HG03520 (cell line): ENCODE results near the gene CRELD2.

ENCODE experiments used
- ATAC-seq: cut with Tn5 transposase; IDR thresholded peaks from one replicate; pipeline ENCODE4 v1.9.1; 2021; ENCODE audit warnings: mild to moderate bottlenecking, moderate library complexity; ENCODE audit not compliant: unreplicated experiment

Gene CRELD2, protein sequence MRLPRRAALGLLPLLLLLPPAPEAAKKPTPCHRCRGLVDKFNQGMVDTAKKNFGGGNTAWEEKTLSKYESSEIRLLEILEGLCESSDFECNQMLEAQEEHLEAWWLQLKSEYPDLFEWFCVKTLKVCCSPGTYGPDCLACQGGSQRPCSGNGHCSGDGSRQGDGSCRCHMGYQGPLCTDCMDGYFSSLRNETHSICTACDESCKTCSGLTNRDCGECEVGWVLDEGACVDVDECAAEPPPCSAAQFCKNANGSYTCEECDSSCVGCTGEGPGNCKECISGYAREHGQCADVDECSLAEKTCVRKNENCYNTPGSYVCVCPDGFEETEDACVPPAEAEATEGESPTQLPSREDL

DNA sequence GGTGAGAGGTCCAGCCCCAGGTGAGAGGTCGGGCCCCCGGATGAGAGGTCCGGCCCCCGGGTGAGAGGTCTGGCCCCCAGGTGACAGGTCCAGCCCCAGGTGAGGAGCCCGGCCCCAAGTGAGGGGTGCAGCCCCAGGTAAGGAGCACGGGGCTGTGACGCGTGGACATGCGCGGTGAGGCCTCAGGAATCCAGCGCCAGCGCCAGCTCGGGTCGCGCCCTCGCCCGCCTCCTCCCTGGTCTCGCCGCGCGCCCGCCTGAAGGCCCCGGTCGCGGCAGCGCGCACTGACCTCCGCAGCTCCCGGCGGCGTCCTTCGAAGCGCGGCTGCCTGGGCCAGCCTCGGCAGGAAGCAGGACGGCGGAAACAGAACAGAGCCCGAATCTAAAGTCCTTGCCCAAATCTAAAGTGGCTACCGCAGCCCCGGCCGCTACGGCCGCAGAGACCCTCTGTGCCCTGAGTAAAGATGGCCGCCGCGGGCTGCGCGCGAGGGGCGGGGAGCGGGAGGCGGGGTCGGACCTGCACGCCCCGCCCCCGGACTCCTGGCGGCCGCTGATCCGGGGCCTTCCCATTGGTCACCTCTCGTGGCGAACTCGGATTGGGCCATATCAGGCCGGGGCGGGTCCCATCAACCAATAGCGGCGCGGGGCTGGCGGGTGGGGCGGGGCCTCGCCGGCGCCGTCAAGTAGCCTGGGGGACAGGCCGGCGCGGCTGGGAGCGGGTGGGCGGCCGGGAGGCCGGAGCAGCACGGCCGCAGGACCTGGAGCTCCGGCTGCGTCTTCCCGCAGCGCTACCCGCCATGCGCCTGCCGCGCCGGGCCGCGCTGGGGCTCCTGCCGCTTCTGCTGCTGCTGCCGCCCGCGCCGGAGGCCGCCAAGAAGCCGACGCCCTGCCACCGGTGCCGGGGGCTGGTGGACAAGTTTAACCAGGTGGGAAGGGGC lies at the start of gene CRELD2, which contains the start of gene ALG12:
TSS of gene CRELD2 (plus strand) at position 661 of the 937 bp plus-strand sequence. CDS start at position 797, 136 bp downstream.
TSS of gene ALG12 (minus strand) at position 465 of the 937 bp plus-strand sequence. CDS start 4,673 bp downstream, outside the sequence.
- ATAC-seq, result peak; percentile 86

DNA sequence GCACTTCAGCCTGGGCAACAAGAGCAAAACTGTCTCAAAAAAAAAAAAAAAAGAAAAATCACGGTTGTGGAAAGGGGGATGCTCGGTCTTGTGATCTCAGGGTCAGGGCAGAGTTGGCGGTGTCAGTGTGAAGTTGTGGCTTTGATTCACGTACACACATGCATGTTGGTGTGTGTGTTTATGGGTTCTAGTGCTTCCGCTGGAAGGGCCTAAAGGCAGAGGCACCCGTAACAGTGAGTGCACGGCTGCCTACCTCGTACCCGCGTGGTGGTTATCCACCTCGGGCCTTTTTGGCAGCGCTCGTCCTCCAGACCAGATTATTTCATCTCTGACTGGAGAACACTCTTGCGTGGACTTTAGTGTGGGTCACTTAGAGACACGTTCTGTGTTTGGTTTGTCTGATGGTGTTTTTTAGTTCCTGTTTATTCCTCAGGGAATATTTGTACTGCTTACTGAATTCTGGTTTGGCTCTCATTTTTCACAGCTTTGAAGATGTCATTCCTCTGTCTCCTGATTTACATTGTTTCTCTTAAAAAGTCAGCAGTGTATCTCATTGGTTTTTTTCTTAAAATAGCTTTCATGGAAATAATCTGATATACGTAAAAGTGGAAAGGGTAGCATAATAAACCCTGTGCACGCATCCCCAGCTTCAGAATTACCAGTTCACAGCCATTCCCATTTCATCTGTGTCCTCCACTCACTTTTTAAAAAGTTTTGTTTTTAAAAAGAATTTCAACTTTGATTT lies 49.2 kb upstream of the CRELD2 start:
- ATAC-seq, result no peak

DNA sequence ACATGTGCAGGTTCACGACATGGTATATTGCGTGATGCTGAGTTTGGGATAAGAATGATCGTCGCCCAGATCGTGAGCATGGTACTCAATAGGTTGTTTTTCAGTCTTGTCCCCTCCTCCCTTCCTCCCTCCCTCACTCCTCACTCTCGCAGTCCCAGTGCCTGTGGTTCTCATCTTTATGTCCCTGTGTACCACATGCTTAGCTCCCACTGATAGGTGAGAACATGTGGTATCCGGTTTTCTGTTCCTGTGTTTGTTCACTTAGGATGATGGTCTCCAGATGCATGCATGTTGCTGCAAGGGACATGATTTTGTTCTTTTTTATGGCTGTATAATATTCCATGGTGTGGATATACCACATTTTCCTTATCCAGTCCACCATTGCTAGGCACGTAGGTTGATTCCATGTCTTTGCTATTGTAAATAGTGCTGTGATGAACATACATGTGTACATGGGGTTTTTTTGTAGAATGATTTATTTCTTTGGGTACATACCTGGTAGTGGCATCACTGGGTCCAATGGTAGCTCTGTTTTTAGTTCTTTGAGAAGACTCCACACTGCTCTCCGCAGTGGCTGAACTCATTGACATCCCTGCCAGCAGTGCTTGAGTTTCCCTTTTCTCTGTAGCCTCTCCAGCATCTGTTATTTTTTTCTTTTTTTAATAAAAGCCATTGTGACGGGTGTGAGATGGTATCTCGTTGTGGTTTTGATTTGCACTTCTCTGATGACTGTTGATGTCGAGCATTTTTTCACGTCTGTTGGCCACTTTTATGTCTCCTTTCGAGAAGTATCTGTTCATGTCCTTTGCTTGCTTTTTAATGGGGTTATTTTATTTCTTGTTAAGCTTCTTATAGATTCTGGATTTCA lies 48.4 kb upstream of the CRELD2 start:
- no peak for ATAC-seq

DNA sequence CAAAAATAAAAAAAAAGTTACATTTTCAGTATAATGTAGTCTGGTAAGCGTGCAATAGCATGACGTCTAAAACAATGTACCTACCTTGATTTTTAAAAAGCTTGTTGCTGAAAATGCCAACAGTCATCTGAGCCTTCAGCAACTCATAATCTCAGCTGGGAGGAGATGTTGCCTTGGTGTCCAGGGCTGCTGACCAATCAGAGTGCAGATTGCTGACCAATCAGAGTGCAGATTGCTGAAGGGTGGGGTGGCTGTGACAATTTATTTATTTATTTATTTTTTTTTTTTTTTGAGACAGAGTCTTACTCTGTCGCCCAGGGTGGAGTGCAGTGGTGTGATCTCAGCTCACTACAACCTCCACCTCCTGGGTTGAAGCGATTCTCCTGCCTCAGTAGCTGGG lies 47.0 kb upstream of the CRELD2 start:
- no peak for ATAC-seq

DNA sequence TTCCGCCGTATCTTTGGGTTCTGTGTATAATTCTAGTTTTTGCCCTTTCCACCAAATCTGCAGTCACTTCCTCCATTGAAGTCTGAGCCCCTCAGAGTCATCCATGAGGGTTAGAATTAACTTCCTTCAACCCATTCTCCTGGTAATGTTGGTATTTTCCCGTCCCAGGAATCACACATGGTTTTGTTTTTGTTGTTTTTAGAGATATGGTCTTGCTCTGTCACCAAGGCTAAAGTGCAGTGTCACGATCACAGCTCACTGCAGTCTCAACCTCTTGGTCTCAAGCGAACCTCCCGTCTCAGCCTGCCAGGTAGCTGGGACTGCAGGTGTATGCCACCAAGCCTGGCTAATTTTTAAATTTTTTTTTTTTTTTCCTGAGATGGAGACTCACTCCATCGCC lies 46.1 kb upstream of the CRELD2 start:
- no peak for ATAC-seq

DNA sequence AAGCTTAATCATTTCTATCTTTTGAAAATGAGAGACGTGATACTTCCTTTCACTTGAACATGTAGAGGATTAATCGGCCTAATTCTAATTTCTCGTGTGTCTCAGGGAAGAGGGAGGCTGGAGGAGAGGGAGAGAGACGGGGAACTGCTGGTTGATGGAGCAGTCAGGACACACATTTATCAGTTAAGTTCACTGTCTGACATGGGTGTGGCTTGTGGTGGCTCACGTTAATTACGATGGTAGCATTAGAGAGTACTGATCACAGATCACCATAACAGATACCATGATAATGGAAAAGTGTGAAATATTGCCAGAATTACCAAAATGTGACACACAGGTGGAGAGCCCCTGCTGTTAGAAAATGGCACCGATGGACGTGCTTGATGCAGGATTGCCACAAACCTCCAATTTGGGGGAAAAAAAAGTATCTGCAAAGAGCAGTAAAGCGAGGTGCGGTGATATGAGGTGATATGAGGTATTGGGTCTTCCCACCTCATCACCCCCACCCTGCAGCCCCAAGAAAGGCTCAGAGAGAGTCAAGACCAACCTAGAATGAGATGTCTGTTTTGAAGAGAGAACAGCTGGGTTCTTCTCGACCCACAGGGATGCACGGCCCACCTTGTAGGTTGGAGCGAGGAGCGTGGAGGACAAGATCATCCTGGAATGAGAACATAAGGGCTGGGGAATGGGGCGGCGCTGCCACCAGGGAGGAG lies 45.0 kb upstream of the CRELD2 start:
- ATAC-seq, result no peak

DNA sequence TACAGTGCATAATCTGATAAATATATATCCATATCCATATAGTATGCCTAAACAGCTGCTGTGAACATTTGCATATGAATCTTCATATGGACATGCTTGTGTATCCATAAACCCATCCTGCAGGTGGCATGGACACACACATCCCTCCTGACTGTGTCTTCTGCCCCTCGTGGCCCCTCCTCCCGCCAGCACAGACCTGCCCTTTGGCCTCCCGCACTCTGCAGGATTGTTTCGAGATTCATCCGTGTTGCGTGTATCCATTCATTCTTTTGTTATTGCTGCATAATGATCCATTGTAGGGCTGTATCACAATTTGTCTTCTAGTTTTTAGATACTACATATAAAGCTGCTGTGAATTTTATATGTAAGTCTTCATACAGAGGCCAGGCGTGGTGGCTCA lies 40.8 kb upstream of the CRELD2 start:
- no peak for ATAC-seq

DNA sequence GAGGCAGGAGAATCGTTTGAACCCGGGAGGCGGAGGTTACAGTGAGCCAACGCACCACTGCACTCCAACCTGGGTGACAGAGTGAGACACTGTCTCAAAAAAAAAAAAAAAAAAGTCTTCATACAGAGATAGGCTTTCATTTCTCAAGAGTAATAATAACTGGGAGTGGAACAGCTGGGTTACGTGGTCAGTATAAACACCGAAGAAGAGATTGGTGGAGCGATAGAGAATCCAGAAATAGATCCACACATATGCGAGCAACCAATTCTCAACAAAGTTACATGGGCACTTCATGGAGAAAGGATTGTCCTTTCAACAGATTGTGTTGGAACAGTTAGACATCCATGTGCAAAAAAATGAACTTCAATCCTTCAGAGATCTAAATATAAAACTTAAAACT lies 40.2 kb upstream of the CRELD2 start:
- ATAC-seq, result no peak

DNA sequence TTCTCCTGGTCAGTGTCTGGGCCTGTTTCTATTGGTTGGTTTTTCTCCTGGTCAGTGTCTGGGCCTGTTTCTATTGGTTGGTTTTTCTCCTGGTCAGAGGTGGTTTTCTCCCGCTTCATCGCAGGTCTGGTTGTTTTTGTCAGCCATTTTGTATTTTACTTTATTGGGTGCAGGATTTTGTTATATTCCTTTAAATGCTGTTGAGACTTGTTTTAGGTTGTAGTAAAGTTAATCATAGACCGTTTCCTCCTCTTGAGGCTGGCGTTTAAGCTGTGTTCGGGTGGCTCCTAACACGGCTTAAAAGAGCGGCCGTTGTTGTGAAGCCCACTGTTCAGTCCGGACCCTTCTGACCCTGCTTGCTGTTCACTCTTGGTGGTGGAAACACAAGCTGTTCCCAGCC lies 38.6 kb upstream of the CRELD2 start:
- ATAC-seq, result no peak

DNA sequence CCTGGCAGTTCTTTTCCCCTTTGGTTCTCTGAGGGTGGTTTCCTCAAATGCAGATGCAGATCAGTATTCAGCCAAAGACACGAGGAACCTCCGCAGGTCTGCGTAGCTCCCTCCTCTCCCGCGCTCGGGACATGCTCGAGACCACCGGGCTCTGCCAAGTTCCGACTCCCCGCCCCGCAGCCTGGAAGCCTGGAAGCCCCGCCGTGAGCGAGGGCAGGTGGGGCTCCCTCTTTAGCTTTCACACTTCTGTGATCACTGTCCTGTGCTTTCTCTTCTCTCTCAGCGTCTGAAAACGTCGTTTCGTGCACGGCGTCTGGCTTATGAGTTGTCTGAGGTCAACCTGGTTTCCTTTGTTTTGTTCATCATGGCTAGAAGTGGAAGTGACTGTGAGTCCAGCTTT lies 38.2 kb upstream of the CRELD2 start:
- no peak for ATAC-seq

DNA sequence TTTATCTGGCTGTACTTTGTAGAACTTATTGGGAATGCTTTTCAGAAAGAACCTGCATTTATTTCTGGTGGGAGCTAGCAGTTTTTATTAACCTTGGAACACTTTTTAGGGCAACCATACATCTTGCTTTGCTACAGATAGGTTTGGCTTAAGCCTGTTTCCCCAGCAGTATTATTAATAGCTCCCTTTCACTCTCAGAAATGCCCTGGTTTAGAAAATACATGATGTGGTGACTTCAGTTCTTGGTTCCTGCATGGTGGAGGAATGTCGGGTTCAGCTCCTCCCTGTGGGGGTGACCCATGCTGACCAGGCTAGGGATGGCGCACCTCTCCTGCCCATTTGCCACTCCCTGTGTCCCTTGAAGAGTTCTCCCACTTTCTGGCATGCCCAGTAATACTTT lies 36.6 kb upstream of the CRELD2 start:
- no peak for ATAC-seq

DNA sequence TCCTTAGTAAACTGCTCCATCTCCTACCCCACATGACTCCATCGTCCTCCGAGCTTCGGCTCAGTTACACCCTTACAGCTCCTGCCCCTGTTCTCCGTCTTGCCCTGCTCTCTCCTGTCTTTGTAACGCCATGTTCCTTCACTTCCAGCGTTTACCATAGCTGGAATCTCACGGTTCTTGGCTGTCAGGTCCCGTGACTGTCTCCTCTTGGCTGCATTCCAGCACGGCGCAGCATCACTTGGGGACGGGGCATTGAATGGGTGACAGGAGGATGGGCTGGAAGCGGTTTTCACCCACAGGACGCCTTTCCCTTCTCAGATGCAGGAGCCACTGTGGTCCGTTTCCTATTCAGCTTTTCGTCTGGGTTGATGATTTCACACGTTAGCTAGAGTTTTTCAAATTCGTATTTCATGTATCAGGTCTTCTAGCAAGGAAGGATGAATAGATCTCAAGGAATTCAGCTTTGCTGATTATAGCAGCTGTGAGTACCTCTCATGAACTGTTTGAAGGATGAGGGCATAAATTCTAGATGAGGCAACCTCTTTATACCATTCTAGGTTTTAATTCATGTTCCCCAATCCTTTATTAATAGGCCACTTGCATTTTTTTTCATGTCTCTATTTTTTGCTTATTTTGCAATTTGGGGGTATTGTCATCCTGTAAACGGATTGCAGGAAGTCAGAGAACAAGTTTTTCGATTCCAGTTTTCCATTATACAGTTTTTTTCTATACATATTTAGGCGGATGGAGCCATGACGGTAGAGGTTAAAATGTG lies 35.7 kb upstream of the CRELD2 start:
- ATAC-seq, result no peak

DNA sequence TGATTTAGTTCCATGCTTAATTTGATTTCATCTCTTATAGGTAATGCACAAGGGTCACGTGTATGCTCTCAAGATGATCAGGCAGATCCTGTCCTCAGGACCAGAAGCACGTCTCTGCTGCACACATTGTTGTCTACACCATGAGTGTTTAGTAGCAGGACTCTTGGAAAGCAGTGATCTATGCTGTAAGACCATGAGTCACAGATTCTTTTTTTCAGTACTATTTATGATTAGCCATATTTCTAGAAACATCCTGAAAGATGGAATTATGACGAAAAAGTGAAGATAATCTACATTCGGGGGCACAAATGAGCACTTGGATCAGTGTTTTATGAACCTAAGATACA lies 35.2 kb upstream of the CRELD2 start:
- no peak for ATAC-seq

DNA sequence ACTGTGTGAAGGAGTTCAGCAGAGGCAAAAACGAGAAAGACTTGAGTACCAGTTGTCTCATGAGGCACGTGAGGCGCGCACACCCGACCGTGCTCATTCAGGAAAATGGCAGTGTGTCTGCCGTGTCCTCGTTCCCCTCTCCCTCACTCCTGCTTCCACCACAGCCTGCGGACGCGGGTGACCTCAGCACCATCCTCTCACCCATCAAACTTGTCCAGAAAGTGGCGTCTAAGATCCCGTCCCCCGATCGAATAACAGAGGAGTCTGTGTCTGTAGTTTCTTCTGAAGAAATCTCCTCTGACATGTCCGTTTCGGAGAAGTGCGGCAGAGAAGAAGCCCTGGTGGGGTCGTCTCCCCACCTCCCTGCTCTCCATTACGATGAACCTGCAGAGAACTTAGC lies 34.4 kb upstream of the CRELD2 start:
- no peak for ATAC-seq

DNA sequence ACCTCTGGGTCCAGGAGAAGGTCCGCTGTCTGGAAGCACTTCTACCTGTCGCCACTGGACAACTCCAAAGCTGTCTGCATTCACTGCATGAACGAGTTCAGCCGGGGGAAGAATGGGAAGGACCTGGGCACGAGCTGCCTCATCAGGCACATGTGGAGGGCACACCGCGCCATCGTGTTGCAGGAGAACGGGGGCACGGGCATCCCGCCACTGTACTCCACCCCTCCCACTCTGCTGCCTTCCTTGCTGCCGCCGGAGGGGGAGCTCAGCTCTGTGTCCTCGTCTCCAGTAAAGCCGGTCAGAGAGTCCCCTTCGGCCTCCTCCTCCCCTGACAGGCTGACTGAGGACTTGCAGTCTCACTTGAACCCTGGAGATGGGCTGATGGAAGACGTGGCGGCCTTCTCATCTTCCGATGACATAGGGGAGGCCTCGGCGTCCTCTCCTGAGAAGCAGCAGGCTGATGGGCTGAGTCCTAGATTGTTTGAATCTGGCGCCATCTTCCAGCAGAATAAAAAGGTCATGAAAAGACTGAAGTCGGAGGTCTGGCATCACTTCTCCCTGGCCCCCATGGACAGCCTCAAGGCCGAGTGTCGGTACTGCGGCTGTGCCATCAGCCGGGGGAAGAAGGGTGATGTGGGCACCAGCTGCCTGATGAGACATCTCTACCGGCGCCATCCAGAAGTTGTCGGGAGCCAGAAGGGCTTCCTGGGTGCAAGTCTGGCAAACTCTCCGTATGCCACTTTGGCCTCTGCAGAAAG lies 33.8 kb upstream of the CRELD2 start:
- no peak for ATAC-seq

DNA sequence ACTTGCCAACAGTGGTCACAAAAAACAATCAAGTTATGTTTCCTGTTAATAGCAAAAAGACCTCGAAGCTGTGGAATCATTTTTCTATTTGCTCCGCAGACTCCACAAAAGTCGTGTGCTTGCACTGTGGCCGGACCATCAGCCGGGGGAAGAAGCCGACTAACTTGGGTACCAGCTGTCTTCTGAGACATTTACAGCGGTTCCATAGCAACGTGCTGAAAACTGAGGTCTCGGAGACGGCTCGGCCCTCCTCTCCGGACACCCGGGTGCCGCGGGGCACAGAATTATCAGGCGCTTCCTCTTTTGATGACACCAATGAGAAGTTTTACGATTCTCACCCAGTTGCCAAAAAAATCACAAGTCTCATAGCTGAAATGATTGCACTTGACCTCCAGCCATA lies 33.2 kb upstream of the CRELD2 start:
- no peak for ATAC-seq

DNA sequence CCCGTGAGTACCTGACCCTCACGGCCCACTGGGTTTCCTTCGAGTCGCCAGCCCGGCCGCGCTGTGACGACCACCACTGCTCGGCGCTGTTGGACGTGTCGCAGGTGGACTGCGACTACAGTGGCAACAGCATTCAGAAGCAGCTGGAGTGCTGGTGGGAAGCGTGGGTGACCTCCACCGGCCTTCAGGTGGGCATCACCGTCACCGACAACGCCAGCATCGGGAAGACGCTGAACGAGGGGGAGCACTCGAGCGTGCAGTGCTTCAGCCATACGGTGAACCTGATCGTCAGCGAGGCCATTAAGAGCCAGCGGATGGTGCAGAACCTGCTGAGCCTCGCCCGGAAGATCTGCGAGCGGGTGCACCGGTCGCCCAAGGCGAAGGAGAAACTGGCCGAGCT lies 32.6 kb upstream of the CRELD2 start:
- no peak for ATAC-seq

DNA sequence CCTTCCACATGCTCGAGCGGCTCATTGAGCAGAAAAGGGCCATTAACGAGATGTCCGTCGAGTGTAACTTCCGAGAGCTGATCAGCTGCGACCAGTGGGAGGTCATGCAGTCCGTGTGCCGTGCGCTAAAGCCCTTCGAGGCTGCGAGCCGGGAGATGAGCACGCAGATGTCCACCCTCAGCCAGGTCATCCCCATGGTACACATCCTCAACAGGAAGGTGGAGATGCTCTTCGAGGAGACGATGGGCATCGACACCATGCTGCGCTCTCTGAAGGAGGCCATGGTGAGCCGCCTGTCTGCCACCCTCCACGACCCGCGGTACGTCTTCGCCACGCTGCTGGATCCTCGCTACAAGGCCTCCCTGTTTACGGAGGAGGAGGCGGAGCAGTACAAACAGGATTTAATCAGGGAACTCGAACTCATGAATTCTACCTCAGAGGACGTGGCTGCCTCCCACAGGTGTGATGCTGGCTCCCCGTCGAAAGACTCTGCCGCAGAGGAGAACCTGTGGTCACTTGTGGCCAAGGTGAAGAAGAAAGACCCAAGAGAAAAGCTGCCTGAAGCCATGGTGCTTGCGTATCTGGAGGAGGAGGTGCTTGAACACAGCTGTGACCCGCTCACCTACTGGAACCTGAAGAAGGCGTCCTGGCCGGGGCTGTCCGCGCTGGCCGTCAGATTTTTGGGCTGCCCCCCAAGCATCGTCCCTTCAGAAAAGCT lies 31.9 kb upstream of the CRELD2 start:
- ATAC-seq, result no peak
